OCI-LY7 (cell line): Measurements from ENCODE around the gene LRRTM1.

Source experiments
- EZH2phosphoT487 ChIP-seq: fragments of 200-600 bp; sonication (generic); IDR thresholded peaks from 2 replicates; pipeline ENCODE4 v1.6.1; 2018; ENCODE audit warnings: low read depth, borderline replicate concordance, mild to moderate bottlenecking, mixed run types, antibody characterized with exemption, low read length, moderate library complexity, mixed read lengths
- TF ChIP-seq, protein P1 (sequence below): fragments of 200-600 bp; sonication (generic); conservative IDR thresholded peaks from 2 replicates; pipeline ENCODE4 v1.5.1; 2014; ENCODE audit warnings: mild to moderate bottlenecking, antibody characterized with exemption, low read length, moderate library complexity, mixed read lengths

DNA sequence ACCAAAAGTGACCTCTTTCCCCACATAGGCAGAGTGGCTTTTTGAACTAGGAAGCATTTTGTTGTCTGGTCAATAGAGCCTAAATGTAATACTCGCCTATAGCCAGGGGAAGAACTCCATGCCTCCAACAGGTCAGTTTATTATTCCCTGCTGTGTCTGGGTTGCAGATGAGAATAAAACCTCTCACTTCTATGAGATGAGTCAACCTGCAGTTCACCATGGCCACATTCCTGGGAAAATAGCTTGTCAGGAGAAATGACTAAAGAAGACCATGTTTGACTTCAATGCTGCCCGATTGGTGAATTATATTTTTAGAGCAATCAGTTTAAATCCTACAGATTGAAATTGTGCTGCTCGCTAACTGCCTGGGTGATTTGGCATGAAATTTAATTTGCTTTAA is 46.7 kb upstream of the LRRTM1 start:
- TF ChIP-seq, protein P1, sequence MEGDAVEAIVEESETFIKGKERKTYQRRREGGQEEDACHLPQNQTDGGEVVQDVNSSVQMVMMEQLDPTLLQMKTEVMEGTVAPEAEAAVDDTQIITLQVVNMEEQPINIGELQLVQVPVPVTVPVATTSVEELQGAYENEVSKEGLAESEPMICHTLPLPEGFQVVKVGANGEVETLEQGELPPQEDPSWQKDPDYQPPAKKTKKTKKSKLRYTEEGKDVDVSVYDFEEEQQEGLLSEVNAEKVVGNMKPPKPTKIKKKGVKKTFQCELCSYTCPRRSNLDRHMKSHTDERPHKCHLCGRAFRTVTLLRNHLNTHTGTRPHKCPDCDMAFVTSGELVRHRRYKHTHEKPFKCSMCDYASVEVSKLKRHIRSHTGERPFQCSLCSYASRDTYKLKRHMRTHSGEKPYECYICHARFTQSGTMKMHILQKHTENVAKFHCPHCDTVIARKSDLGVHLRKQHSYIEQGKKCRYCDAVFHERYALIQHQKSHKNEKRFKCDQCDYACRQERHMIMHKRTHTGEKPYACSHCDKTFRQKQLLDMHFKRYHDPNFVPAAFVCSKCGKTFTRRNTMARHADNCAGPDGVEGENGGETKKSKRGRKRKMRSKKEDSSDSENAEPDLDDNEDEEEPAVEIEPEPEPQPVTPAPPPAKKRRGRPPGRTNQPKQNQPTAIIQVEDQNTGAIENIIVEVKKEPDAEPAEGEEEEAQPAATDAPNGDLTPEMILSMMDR, result no peak
- no peak for TF ChIP-seq EZH2phosphoT487
